HG03066 (cell line): ENCODE data around the gene UCHL1.
"Not testable (repeated sequence)": the region's sequence is repeated elsewhere in the genome, so short reads cannot be mapped to it uniquely, and the experiment has no call there.

Experiments
- ATAC-seq: cut with Tn5 transposase; IDR thresholded peaks from one replicate; pipeline ENCODE4 v1.9.1; 2021; ENCODE audit warnings: low read depth; ENCODE audit not compliant: unreplicated experiment

Gene UCHL1

GRCh38 chr4:41287852-41288251 lies 31.1 kb downstream of the UCHL1 start:
- ATAC-seq = no peak

- ATAC-seq = no peak
Measured at GRCh38 chr4:41288254-41288653, 31.5 kb downstream of the UCHL1 start.

- no peak for ATAC-seq
Measured at GRCh38 chr4:41290479-41290878, 33.8 kb downstream of the UCHL1 start.

DNA sequence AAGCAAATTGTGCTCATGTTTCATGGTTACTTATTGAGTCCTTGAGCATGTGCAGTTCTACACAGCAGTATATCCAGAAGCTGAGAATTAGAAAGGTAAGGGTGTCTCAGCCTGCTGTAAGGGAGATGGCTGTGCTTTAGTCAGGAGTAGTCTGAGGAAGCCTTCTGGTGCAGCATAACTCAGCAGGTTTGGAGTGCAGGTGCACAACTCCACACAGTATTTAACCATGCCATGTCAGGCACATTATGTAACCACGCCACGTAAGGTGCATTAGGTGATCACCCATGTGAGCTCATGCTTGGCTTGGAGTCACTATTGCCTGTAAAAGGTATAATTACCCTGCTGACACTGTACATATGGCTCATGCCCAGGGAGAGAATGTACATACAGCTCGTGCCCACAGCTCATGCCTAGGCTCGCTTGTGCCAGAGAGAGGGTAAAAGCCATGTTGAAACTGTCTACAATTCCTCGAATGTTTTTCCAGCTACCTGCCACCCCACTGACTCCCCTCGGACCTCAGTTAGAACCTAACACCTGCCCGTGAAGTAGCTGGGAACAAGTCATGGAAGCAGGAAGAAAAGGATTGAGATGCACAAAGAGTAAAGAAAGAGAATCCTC lies 37.8 kb downstream of the UCHL1 start:
- no peak for ATAC-seq

- no peak for ATAC-seq
Measured at GRCh38 chr4:41296995-41297394, 40.3 kb downstream of the UCHL1 start.

- no peak for ATAC-seq
Measured at GRCh38 chr4:41297832-41298231, 41.1 kb downstream of the UCHL1 start.

GRCh38 chr4:41299486-41299885 lies 42.8 kb downstream of the UCHL1 start:
- no peak for ATAC-seq

- ATAC-seq = no peak
Measured at GRCh38 chr4:41301137-41301536, 44.4 kb downstream of the UCHL1 start.

- no peak for ATAC-seq
Measured at GRCh38 chr4:41303372-41304118, 46.8 kb downstream of the UCHL1 start.

- no peak for ATAC-seq
Measured at GRCh38 chr4:41304221-41304620, 47.5 kb downstream of the UCHL1 start.

- no peak for ATAC-seq
Measured at GRCh38 chr4:41305476-41305875, 48.7 kb downstream of the UCHL1 start.

DNA sequence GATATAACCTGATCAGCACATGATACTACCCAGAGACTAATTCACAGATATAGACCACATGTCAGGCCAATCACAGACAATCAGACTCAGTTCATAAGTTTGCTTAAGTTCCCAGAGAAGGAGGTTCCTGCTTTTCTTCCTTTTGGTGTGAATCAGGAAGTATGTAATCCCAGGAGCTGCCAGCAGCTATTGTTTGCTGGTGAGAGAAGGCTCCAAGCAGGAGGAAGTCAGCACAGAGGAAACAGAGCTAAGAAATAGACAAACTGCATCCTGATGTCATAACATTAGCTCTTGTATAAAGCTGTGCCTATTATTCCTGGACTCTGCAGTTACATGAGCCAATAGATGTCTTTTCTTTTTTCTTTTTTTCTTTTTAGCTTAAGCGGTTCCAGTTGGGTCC lies 50.9 kb downstream of the UCHL1 start:
- no peak for ATAC-seq

- no peak for ATAC-seq
Measured at GRCh38 chr4:41308398-41308797, 51.7 kb downstream of the UCHL1 start.

GRCh38 chr4:41315426-41315825 lies 58.7 kb downstream of the UCHL1 start:
- not testable (repeated sequence) for ATAC-seq

DNA sequence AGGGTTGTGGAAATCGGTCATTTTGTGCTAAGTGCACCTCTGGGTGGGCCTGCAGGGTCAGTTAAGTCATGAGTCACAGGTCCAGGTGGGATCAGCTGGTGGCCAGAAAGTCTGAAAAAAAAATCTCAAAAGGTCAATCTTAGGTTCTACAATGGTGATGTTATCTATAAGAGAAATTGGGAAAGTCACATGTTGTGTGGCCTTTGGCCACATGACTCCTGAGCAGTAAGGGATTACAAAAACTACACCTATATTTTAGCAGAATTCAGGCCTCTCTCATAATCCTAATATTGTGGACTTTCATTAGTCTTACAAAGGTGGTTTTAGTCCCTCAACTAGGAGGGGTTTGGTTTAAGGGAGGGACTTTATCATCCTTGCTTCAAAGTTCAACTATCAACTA lies 59.1 kb downstream of the UCHL1 start:
- ATAC-seq = no peak
